GM12865 (cell line): ENCODE results near the gene ABI3BP.

Source experiments
- DNase-seq: peaks from one replicate; pipeline ENCODE4 v3.0.0; 2010; ENCODE audit warnings: low read depth
- H3K4me3 ChIP-seq: 2 replicates; pipeline ENCODE4 v1.5.1; 2011; ENCODE audit warnings: mild to moderate bottlenecking, low read depth, low read length, control low read depth
- CTCF ChIP-seq: IDR thresholded peaks from 2 replicates; pipeline ENCODE4 v1.5.1; 2011; ENCODE audit warnings: low read length, control low read depth, low read depth, inconsistent platforms; ENCODE audit not compliant: insufficient read depth; ENCODE audit errors: missing control alignments

ABI3BP gene

DNA sequence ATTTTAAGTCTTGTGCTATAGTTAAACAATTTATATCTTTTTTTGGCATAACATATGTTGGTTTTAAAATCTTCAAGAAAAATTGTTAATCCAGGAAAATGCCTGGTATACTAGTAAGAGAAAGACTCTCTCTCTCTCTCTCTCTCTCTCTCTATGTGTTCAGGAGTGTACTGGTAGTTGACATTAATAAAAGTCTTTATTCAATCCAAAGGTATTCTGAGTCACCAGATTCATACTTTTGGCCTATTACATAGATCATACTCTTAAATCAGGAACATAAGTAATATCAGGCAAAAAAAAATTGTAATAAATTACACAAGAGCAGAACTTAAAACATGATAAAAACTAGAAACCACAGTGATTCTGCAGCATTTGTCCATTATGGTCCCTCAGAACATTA is 213.7 kb downstream of the ABI3BP start:
- no peak for DNase-seq
- no peak for TF ChIP-seq CTCF
- H3K4me3 ChIP-seq = no peak overlapping the region

DNA sequence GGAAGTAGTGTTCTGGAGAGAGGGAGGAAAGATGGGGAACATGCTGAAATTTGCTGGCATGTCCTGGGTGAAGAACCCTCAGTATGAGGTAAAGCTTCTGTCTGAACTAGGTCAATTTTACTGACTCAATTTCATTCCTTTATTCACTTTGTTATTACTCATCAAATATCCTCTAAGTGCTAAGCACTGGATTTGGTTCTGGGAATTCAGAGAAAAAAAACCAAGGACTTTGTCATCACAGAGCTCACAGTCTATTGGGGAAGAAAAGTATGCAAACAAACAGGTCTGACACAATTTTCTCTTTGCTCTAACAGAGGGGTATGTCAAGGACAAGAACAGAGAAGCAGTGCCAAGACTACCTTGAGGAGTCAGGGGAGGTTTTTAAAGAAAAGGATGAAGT is 215.9 kb downstream of the ABI3BP start:
- TF ChIP-seq CTCF = no peak
- no peak for DNase-seq
- no peak overlapping the region for H3K4me3 ChIP-seq

GRCh38 chr3:100776746-100777145 is 216.5 kb downstream of the ABI3BP start:
- no peak overlapping the region for H3K4me3 ChIP-seq
- TF ChIP-seq CTCF = peak; percentile 3
- DNase-seq = peak; percentile 6

- H3K4me3 ChIP-seq = no peak overlapping the region
- no peak for TF ChIP-seq CTCF
- DNase-seq = no peak
These were observed 217.0 kb downstream of the ABI3BP start for GRCh38 chr3:100776097-100776729.

GRCh38 chr3:100775669-100776068 is 217.6 kb downstream of the ABI3BP start:
- no peak overlapping the region for H3K4me3 ChIP-seq
- DNase-seq = no peak
- no peak for TF ChIP-seq CTCF

- no peak overlapping the region for H3K4me3 ChIP-seq
- no peak for DNase-seq
- TF ChIP-seq CTCF = no peak
These were observed 218.0 kb downstream of the ABI3BP start for GRCh38 chr3:100775226-100775625.

GRCh38 chr3:100769693-100770092 is 223.5 kb downstream of the ABI3BP start:
- DNase-seq = no peak
- no peak overlapping the region for H3K4me3 ChIP-seq
- TF ChIP-seq CTCF = no peak
